Stimulated activated CD4-positive, alpha-beta T cell treated with anti-CD3 and anti-CD28 coated beads, Interleukin-15, amount 100 ng/mL, for 1 hour (primary cell): ENCODE measurements around the gene VSTM2B.
"Not testable (repeated sequence)": the region's sequence is repeated elsewhere in the genome, so short reads cannot be mapped to it uniquely, and the experiment has no call there.

Source experiments
- DNase-seq, 2 donors: peaks; one replicate each; pipeline ENCODE4 v3.0.0-alpha.2; 2020; ENCODE audit warnings: low read depth in 1 of 2, low spot score in 1 of 2

VSTM2B gene

GRCh38 chr19:29525901-29526729, at the start of gene VSTM2B:
Gene VSTM2B (plus strand): TSS chr19:29525994. CDS start chr19:29526584, 590 bp downstream.
- no peak for DNase-seq

- DNase-seq, result no peak
Measured at GRCh38 chr19:29476528-29476927, 49.3 kb upstream of the VSTM2B start.

GRCh38 chr19:29477831-29478577, 47.8 kb upstream of the VSTM2B start:
- no peak for DNase-seq

GRCh38 chr19:29478578-29479565, 46.9 kb upstream of the VSTM2B start:
- DNase-seq, result no peak

- DNase-seq, result no peak
Measured at GRCh38 chr19:29479941-29480340, 45.9 kb upstream of the VSTM2B start.

GRCh38 chr19:29480507-29480906, 45.3 kb upstream of the VSTM2B start:
- DNase-seq, result no peak

GRCh38 chr19:29482855-29483640, 42.7 kb upstream of the VSTM2B start:
- no peak for DNase-seq

- no peak for DNase-seq
Measured at GRCh38 chr19:29483641-29483920, 42.2 kb upstream of the VSTM2B start.

- DNase-seq, result no peak
Measured at GRCh38 chr19:29483944-29484581, 41.7 kb upstream of the VSTM2B start.

GRCh38 chr19:29484876-29485275, 40.9 kb upstream of the VSTM2B start:
- no peak for DNase-seq

- DNase-seq, result no peak
Measured at GRCh38 chr19:29485293-29485692, 40.5 kb upstream of the VSTM2B start.

- not testable (repeated sequence) for DNase-seq
Measured at GRCh38 chr19:29486961-29487360, 38.8 kb upstream of the VSTM2B start.

GRCh38 chr19:29487432-29487831, 38.4 kb upstream of the VSTM2B start:
- no peak for DNase-seq

- no peak for DNase-seq
Measured at GRCh38 chr19:29488316-29488715, 37.5 kb upstream of the VSTM2B start.

GRCh38 chr19:29489172-29489951, 36.4 kb upstream of the VSTM2B start:
- DNase-seq, result no peak

GRCh38 chr19:29491491-29491890, 34.3 kb upstream of the VSTM2B start:
- DNase-seq, result no peak

- DNase-seq, result no peak
Measured at GRCh38 chr19:29491995-29492577, 33.7 kb upstream of the VSTM2B start.

GRCh38 chr19:29492769-29493168, 33.0 kb upstream of the VSTM2B start:
- DNase-seq, result no peak

GRCh38 chr19:29495091-29495490, 30.7 kb upstream of the VSTM2B start:
- no peak for DNase-seq
